DMS53 (cell line): ENCODE results near the gene LINGO3.
A peak's percentile ranks its signal among the peaks of the same experiment; 100 is the strongest.

Experiments
- DNase-seq: peaks from one replicate; lab custom pipeline; 2025; lab: John Stamatoyannopoulos, UW

LINGO3 gene

GRCh38 chr19:2305452-2306280 is 2.3 kb downstream of the LINGO3 start:
- DNase-seq = no peak

- no peak for DNase-seq
Measured at GRCh38 chr19:2303211-2303798, 4.6 kb downstream of the LINGO3 start.

DNA sequence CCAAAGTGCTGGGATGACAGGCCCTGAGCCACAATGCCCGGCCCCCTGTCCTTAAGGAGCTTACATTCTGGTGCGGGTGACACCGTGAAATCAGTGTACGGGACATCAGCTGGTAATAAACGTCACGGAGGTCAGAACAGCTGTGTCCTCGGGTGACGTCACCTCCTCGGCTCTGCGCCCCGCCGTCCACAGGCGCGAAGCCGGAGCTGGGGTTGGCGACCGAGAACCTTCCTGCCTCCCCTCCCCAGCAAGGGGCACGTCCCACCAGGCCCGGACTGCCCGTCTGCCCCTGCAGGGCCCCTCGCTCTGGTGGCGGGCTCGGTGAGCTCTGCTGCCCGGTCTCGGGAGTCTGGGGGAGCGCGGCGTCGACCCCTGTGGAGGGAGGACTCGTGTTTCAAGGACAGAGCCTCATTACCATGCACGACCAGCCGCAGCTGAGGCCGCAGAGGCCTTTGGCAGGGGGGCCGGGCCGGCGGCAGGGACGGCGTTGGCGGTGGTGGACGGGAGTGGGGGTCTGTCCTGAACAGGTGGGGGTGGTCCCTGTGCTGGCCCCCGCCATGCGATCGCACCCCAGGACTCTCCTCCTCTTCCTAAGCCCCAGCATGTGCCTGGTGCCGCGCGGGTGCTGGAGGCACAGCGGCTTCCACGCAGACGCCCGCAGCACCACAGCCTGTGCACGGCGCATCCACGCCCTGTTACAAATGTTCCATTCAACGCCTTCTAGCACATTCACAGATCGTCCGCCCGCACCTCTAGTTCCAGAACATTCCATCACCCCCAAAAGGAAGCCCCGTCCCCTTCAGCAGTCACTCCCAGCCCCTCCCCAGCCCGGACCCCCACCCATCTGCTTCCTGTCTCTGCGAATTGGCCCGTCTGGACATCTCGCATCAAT is 5.4 kb downstream of the LINGO3 start:
- DNase-seq = no peak

DNA sequence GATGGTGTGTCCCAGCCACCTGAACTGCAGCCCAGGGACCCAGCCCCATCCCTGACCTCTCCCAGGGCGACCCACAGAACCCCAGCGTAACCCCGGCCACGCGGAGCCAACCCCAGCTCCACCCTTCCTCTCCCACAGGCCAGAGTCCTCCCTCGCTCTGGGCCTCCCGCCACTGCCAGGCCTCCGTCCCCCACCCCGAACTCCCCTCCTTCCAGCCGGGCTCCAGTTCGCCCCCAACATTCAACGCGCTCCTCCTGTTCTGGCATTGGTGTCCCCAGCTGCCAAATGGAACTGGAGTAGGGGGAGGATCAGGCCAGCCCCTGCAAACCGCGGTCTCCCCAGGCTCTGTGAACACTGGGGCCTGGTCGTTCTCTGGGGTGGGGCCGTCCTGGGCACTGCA is 7.4 kb downstream of the LINGO3 start:
- no peak for DNase-seq

- DNase-seq = no peak
Measured at GRCh38 chr19:2296141-2296540, 11.8 kb downstream of the LINGO3 start.

DNA sequence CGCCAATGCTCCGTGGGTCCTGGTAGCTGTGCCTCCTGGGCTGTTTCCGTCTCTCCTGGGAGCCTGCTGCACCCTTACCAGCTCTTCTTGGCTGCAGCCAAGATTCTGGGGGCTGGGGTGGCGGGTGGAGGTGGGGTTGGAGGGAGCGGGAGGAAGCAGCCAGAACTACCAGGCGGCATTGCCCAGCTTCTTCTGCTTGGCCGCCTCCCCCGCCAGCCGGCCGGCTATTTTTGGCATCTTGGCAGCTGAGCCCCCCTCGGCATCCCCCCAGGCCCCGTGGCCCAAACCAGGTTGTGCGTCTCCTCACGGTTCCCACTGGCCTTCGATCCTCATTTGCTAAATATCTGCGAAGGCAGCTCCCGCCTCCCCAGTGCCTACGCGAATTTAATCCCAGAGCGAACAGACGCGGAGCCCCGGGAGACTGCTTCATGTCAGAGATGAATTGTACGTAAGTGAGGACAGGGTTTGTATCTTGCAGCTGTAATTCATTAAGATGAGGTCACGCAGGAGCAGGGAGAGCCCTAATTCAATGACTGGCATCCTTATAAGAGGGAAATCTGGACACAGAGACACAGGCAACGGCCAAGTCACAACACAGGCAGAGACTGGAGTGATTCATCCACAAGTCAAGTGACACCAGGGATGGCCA is 13.1 kb downstream of the LINGO3 start:
- no peak for DNase-seq

DNA sequence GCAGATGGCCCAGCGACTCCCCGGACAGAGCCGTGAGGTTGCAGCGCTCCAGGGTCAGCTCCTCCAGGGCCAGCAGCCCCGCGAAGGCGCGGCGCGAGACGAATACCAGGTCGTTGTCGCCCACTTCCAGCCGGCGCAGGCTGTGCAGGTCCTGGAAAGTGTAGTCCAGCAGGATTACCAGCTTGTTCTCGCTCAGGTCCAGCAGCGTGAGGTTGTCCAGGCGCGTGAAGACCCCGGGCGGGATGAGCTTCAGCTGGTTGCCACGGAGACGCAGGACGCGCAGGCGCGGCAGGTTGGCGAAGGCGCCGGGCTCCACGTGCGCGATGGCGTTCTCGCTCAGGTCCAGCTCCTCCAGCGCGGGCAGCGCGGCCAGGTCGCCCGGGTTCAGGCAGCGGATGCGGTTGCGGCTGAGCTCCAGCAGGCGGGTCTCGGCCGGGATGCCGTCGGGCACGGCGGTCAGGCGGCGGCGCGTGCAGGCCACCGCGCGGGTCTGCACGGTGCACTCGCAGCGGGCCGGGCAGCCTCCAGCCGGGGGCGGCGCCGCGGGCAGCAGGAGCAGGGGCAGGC is 16.7 kb downstream of the LINGO3 start:
- peak; percentile 87 for DNase-seq

- peak; percentile 80 for DNase-seq
Measured at GRCh38 chr19:2290441-2291184, 17.3 kb downstream of the LINGO3 start.

DNA sequence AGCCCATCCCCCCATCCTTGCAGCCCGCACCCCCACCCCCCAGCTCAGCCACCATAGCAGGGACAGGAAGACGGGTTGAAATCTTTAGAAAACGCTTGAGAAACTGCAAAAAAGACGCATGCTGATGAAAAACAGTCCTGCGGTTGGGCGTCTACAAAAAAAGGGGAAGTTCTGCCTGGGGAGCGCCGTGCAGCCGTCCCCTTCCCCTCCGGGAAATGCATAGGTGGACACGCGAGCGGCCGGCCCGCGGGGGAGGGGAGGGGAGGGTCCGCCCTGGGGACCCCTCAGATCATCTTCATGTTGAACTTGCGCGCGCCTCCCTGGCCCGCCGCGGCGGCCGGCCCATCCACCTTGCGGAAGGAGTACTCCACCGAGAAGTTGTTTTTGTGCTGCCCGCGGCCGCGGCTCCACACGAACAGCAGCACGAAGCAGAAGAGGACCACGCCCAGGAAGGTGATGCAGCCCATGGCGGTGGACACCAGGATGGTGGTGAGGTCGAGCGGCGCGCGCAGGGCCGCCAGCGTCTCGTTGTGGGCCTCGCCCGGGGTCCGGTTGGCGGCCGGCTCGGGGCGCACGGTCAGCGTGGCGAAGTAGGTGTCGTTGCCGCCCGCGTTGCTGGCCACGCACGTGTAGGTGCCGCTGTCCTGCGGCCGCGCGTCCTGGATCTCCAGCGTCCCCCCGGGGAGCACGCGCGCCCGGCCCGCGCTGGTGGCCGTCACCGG is 18.1 kb downstream of the LINGO3 start:
- DNase-seq = peak; percentile 68

GRCh38 chr19:2288818-2289713 is 18.9 kb downstream of the LINGO3 start:
- no peak for DNase-seq

GRCh38 chr19:2288338-2288817 is 19.6 kb downstream of the LINGO3 start:
- no peak for DNase-seq

GRCh38 chr19:2287585-2288337 is 20.2 kb downstream of the LINGO3 start:
- DNase-seq = no peak

- DNase-seq = no peak
Measured at GRCh38 chr19:2286402-2287140, 21.4 kb downstream of the LINGO3 start.

DNA sequence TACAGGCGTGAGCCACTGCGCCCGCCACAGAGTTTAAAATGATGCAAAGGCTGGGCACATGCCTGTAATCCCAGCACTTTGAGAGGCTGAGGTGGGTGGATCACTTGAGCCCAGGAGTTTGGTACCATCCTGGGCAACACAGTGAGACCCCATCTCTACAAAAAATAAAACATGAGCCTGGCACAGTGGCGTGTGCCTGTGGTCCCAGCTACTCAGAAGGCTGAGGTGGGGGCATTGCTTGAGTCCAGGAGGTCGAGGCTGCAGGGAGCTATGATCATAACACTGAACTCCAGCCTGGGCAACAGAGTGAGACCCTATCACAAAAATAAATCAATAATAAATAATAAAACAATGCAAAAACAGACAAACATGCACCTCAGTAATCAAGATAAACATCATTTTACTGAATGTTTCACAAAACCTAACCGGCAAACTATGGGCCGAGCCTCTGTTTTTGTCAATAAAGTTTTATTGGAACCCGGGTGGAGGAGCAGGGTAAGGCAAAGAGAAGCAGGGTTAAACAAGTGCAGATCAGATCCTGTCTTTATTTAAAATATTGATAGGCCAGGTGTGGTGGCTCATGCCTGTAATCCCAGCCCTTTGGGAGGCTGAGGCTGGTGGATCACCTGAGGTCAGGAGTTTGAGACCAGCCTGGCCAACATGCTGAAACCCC is 24.0 kb downstream of the LINGO3 start:
- no peak for DNase-seq

DNA sequence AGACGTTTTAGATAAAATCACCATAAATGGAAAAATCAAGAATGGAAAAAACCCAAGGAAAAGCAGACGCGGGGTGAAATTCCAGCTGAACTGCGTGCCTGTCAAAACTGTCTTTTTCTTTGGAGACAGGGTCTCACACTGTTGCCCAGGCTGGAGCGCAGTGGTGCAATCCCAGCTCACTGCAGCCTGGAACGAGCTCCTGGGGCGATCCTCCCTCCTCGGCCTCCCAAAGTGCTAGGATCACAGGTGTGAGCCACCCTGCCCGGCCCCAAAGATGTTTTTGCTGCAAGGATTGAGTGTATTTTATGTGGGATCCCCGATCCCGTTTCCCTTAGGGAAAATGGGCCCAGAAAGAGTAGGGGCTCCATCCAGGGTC is 25.1 kb downstream of the LINGO3 start:
- DNase-seq = no peak

DNA sequence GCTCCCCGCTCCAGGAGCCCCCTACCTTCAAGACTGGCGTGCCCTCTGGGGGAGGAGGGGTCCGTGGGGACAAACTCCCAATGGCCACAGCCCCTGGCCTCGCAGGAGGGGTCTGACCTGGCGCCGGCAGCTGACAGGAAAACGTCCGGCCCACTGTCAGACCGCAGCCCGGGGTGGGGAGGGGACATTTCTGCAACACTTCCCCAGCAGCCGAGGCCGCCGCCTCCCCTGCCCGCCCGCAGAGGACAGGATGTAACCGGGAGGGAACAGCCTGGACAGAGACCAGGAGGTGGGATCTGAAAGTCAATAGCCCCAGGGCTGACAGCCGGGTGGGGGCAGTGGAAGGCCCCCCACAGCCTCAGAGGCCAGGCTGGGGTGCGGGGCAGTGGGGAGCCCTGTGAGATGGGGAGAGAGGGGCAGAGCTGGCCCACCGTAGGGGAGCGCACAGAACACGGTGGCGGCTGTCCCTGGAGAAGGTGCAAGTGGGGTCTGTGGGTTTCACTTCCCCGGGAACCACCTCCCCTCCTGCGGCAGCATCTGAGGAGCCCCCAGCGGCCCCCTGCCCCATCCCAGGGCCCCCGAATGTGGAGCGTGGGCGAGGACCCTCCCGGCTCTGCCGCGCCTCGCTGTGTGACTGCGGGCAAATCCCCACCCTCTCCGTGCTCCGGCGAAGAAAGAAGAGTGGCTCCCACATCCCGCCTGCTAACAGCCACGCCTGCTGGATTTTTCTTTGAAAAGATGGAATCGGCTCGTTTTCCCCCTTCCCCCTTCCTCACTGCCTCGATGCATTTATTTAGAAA is 25.7 kb downstream of the LINGO3 start, which contains the start of gene PEAK3:
Gene PEAK3, minus strand, starts transcription at position 114 of the 800 bp plus-strand sequence. CDS start 1,244 bp downstream, outside the sequence.
- DNase-seq = no peak
